Suprapubic skin (tissue), 4 donors: ENCODE measurements around the gene NFU1. TPM values are rescaled to one million over a fixed set of nuclear protein-coding genes. Genes with fewer than 3 reads are reported as not detected.

Experiments used
- DNase-seq, 2 donors: peaks; one replicate each; pipeline ENCODE4 v3.0.0-alpha.2; 2019; ENCODE audit warnings: low spot score in 2 of 2
- H3K27ac ChIP-seq: fragments of 200-600 bp; sonication (generic); one replicate; pipeline ENCODE4 v1.5.1; 2019
- H3K27me3 ChIP-seq: fragments of 200-600 bp; sonication (generic); one replicate; pipeline ENCODE4 v1.5.1; 2019
- H3K36me3 ChIP-seq: fragments of 200-600 bp; sonication (generic); one replicate; pipeline ENCODE4 v1.5.1; 2019
- H3K4me1 ChIP-seq: fragments of 200-600 bp; sonication (generic); one replicate; pipeline ENCODE4 v1.5.1; 2019
- H3K4me3 ChIP-seq: fragments of 200-600 bp; sonication (generic); one replicate; pipeline ENCODE4 v1.5.1; 2019; ENCODE audit warnings: mild to moderate bottlenecking
- H3K9me3 ChIP-seq: fragments of 200-600 bp; sonication (generic); one replicate; pipeline ENCODE4 v1.5.1; 2019
- CTCF ChIP-seq, 2 donors: fragments of 200-600 bp in 1 of 2; fragments of 450-650 bp in 1 of 2; sonication (generic) in 1 of 2; IDR thresholded peaks; one replicate each; pipeline ENCODE4 v1.5.1; 2016 to 2019; ENCODE audit warnings: antibody characterized with exemption in 2 of 2, mild to moderate bottlenecking in 1 of 2, moderate library complexity in 1 of 2
- EP300 ChIP-seq: sonication (generic); formaldehyde crosslinking; IDR thresholded peaks from one replicate; pipeline ENCODE4 v1.6.1; 2017; ENCODE audit warnings: antibody characterized with exemption
- POLR2A ChIP-seq, 2 donors: fragments of 450-650 bp; IDR thresholded peaks; one replicate each; pipeline ENCODE4 v1.6.1; 2017; ENCODE audit warnings: antibody characterized with exemption in 2 of 2, mild to moderate bottlenecking in 2 of 2, moderate library complexity in 2 of 2
- POLR2AphosphoS5 ChIP-seq, 3 donors: sonication (generic); formaldehyde crosslinking; IDR thresholded peaks; one replicate each; pipeline ENCODE4 v1.6.1; 2017; ENCODE audit warnings: antibody characterized with exemption in 3 of 3
- WGBS: methylation state at CpG from one replicate; pipeline ENCODE4 v1.1.5; 2018; 5-methylcytosine and 5-hydroxymethylcytosine counted together
- total RNA-seq, 4 donors: library from RNA; depleted of rRNA; stranded (reverse); fragments of >200 nt; gene quantifications; one replicate each; pipeline ENCODE4 v1.1.0, GENCODE V29; 2016

NFU1 gene
- total RNA-seq, 4 donors from 2014 or later, result 18.0 to 27.8 (median 22.8) TPM

DNA sequence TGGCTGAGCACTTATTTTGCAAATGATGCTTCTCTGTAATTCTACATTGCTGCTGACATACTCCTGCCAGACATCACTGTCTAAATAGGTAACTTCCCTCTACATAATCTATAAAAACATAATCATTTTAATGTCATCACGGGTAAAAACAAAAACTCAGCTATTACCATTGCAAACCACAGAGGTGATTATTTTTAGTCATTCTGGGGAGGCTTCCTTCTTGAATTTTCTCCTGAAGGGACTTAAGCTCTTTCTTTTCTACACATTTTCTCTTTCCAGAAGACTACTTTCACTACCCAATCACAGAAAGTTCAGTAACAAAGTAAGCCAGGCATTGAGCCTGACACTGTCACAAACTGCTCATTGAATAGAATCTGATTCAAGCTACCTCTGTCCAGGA is 40.4 kb upstream of the NFU1 start:
- H3K4me1 ChIP-seq, result no peaks in the 10 kb centered on the region
- peaks cover 12% of the 10 kb centered on the region for H3K36me3 ChIP-seq
- H3K27ac ChIP-seq, result no peak overlapping the region
- H3K4me3 ChIP-seq, result no peak overlapping the region
- WGBS, result 88% methylated on average over 1 of the region's 1 CpG
- no peaks in the 10 kb centered on the region for H3K27me3 ChIP-seq
- no peaks in the 10 kb centered on the region for H3K9me3 ChIP-seq
- no peak for TF ChIP-seq POLR2AphosphoS5 (IDR thresholded peaks at IDR 0.05)
- no peak for TF ChIP-seq POLR2A (IDR thresholded peaks at IDR 0.05)
- TF ChIP-seq EP300, result no peak
- no peak for TF ChIP-seq CTCF (IDR thresholded peaks at IDR 0.05)
- no peak for DNase-seq

- Histone ChIP-seq H3K27me3 (no peaks in the 10 kb centered on the region), H3K4me3 (no peak overlapping the region), H3K4me1 (no peaks in the 10 kb centered on the region), H3K27ac (no peak overlapping the region), H3K36me3 (peaks cover 6% of the 10 kb centered on the region), H3K9me3 (no peaks in the 10 kb centered on the region)
- 78% methylated on average over 2 of the region's 2 CpGs for WGBS
- no peak for DNase-seq
- TF ChIP-seq POLR2A (IDR thresholded peaks at IDR 0.05), result no peak
- no peak for TF ChIP-seq EP300
- TF ChIP-seq POLR2AphosphoS5 (IDR thresholded peaks at IDR 0.05), result no peak
- TF ChIP-seq CTCF (IDR thresholded peaks at IDR 0.05), result no peak
Measured at GRCh38 chr2:69474688-69475087, 37.5 kb upstream of the NFU1 start.

- Histone ChIP-seq H3K27ac (no peak overlapping the region), H3K9me3 (no peaks in the 10 kb centered on the region), H3K4me1 (peaks cover 7% of the 10 kb centered on the region), H3K27me3 (no peaks in the 10 kb centered on the region), H3K36me3 (no peaks in the 10 kb centered on the region), H3K4me3 (no peak overlapping the region)
- TF ChIP-seq EP300 (no peak), CTCF (IDR thresholded peaks at IDR 0.05) (no peak), POLR2AphosphoS5 (IDR thresholded peaks at IDR 0.05) (no peak), POLR2A (IDR thresholded peaks at IDR 0.05) (no peak)
- DNase-seq, result no peak
- 89% methylated on average over 2 of the region's 2 CpGs for WGBS
Measured at GRCh38 chr2:69471793-69472192, 34.6 kb upstream of the NFU1 start.

DNA sequence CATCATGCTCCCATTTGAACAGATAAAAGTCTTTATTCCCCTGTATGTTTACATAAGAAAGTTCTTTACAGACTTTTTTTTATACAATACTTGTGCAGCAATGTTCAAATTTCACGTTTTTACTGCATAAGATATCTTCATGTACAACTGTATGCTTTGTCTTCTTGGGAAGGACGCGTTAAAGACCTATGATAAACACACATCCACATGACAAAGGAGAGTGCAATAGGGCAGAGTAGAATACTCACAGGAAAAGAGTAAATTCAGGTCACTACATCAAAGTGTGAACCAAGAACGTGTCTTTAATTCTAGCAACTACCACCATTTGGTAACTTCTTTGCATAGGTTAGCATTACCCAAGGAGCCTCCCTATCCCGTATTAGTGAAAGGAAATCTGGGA is 33.7 kb upstream of the NFU1 start:
- H3K36me3 ChIP-seq, result peaks cover 2% of the 10 kb centered on the region
- WGBS, result 75% methylated on average over 5 of the region's 5 CpGs
- no peak for DNase-seq

DNA sequence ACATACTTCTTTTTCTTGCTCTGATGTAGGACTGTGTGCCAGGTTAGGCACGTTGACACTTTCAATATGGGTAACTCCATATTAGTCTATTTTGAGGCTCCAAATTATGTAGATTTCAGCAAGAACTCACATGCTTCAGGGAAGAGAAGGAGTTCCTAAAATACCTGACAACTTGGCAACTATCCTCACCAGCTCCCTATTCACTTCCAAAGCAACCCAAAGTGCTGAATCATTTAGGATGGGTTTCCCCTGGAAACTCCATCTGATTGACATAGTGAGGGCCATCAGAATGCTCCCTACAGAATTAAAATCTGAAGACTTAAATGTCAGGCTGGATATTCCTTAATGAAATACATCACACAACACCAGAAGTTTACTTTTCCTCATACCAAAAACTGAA is 32.5 kb upstream of the NFU1 start:
- no peak for DNase-seq
- no peaks in the 10 kb centered on the region for H3K27me3 ChIP-seq
- peaks cover 7% of the 10 kb centered on the region for H3K4me1 ChIP-seq
- 59% methylated on average over 1 of the region's 1 CpG for WGBS
- peak overlapping the region; percentile 39 for H3K27ac ChIP-seq
- H3K9me3 ChIP-seq, result no peaks in the 10 kb centered on the region
- TF ChIP-seq EP300 (no peak), POLR2A (IDR thresholded peaks at IDR 0.05) (no peak), CTCF (IDR thresholded peaks at IDR 0.05) (no peak), POLR2AphosphoS5 (IDR thresholded peaks at IDR 0.05) (no peak)
- H3K4me3 ChIP-seq, result no peak overlapping the region
- H3K36me3 ChIP-seq, result peaks cover 8% of the 10 kb centered on the region

More for the DNA sequence above, 33.7 kb upstream of the NFU1 start:
- H3K4me1 ChIP-seq, result peaks cover 7% of the 10 kb centered on the region
- H3K9me3 ChIP-seq, result no peaks in the 10 kb centered on the region
- no peak for TF ChIP-seq POLR2AphosphoS5 (IDR thresholded peaks at IDR 0.05)
- TF ChIP-seq CTCF (IDR thresholded peaks at IDR 0.05), result no peak
- TF ChIP-seq EP300, result no peak
- TF ChIP-seq POLR2A (IDR thresholded peaks at IDR 0.05), result no peak
- no peak overlapping the region for H3K27ac ChIP-seq
- H3K4me3 ChIP-seq, result no peak overlapping the region
- no peaks in the 10 kb centered on the region for H3K27me3 ChIP-seq
